SU-DHL-6 (cell line): ENCODE results near the gene ATOH7.
"Not testable (repeated sequence)": the region's sequence is repeated elsewhere in the genome, so short reads cannot be mapped to it uniquely, and the experiment has no call there.

Experiments
- H2AFZ ChIP-seq: fragments of 200-600 bp; sonication (generic); 2 replicates; pipeline ENCODE4 v1.6.1; 2014; ENCODE audit warnings: low read depth, mild to moderate bottlenecking, moderate library complexity, mixed read lengths, antibody characterized with exemption, low read length; ENCODE audit not compliant: severe bottlenecking
- H3F3A ChIP-seq: fragments of 200-600 bp; shearing (Covaris generic); 2 replicates; pipeline ENCODE4 v1.6.0; 2016; ENCODE audit warnings: antibody characterized with exemption, mild to moderate bottlenecking; ENCODE audit not compliant: insufficient read depth
- H3K27ac ChIP-seq: fragments of 200-600 bp; sonication (generic); 2 replicates; pipeline ENCODE4 v1.5.1; 2016; ENCODE audit warnings: low read depth, mild to moderate bottlenecking, low read length, moderate library complexity, mixed read lengths
- H3K27me3 ChIP-seq: fragments of 200-600 bp; sonication (generic), shearing (Covaris generic); 2 replicates; pipeline ENCODE4 v1.6.0; 2014; ENCODE audit warnings: mild to moderate bottlenecking, low read length
- H3K36me3 ChIP-seq: fragments of 200-600 bp; sonication (generic); 2 replicates; pipeline ENCODE4 v1.6.1; 2014; ENCODE audit warnings: mild to moderate bottlenecking, low read length, mixed read lengths
- H3K4me2 ChIP-seq: fragments of 300-600, 200-600 bp; shearing (Covaris generic), sonication (generic); 2 replicates; pipeline ENCODE4 v1.6.0; 2014; ENCODE audit warnings: low read length, low read depth, mild to moderate bottlenecking; ENCODE audit not compliant: poor library complexity, severe bottlenecking
- H3K4me3 ChIP-seq: fragments of 200-600 bp; sonication (generic); 2 replicates; pipeline ENCODE4 v1.5.1; 2014; ENCODE audit warnings: antibody characterized with exemption, low read length, mild to moderate bottlenecking, mixed read lengths; ENCODE audit not compliant: insufficient read depth, poor library complexity, severe bottlenecking
- H3K79me2 ChIP-seq: fragments of 200-600 bp; sonication (generic); 2 replicates; pipeline ENCODE4 v1.6.1; 2014; ENCODE audit warnings: mild to moderate bottlenecking, low read length, moderate library complexity; ENCODE audit not compliant: insufficient read depth
- H3K9ac ChIP-seq: fragments of 200-600 bp; sonication (generic); 2 replicates; pipeline ENCODE4 v1.7.0; 2014; ENCODE audit warnings: mild to moderate bottlenecking, low read length
- H3K9me2 ChIP-seq: fragments of 200-600 bp; sonication (generic); replicated peaks from 2 replicates; pipeline ENCODE4 v1.6.1; 2014; ENCODE audit warnings: low read length; ENCODE audit not compliant: insufficient read depth
- H3K9me3 ChIP-seq: fragments of 200-600 bp; sonication (generic); 2 replicates; pipeline ENCODE4 v1.6.1; 2014; ENCODE audit warnings: low read length, mixed read lengths; ENCODE audit not compliant: insufficient read depth
- H4K20me1 ChIP-seq: fragments of 200-600 bp; sonication (generic); 2 replicates; pipeline ENCODE4 v1.6.1; 2014; ENCODE audit warnings: low read depth, mild to moderate bottlenecking, antibody characterized with exemption, low read length, moderate library complexity, mixed read lengths
- CTCF ChIP-seq: fragments of 200-600 bp; sonication (generic); IDR thresholded peaks from one replicate; pipeline ENCODE4 v1.5.1; 2017; ENCODE audit warnings: antibody characterized with exemption, mild to moderate bottlenecking, low read length, moderate library complexity; ENCODE audit not compliant: insufficient read depth, poor library complexity, severe bottlenecking
- EZH2phosphoT487 ChIP-seq: fragments of 200-600 bp; sonication (generic), shearing (Covaris generic); conservative IDR thresholded peaks from 2 replicates; pipeline ENCODE4 v1.6.1; 2018; ENCODE audit warnings: mild to moderate bottlenecking, antibody characterized with exemption, low read length, moderate library complexity, mixed read lengths

ATOH7 gene

DNA sequence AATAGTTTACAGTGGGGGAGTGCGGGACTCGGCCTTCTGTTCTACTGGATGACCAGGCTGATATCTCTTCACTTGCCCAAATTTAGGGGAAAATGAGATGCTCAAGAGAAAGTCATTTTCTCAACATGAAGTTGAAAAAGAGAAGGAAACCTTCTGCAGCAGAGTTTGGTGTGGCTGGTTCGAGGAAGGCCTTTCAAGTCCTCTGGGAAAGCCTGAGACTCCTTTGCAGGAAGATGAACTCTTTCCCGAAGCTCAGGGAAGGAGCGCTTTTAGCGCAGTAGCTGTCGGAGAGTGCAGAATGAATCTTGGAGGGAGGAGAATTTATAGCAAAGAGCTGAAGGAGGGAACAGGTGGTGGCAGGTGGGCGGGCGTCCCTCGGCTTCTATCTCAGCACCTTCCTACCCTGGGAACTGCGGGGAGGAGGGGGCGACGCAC, at the start of gene ATOH7:
ATOH7 (minus strand) TSS at position 297 of the 435 bp plus-strand sequence. CDS start 436 bp downstream, outside the sequence.
- Histone ChIP-seq H3K4me3 (peak within 1 kb of the TSS; percentile 66), H3K9ac (peak within 1 kb of the TSS; percentile 73), H3K27ac (no peak within 1 kb of the TSS), H3K4me2 (peak within 1 kb of the TSS; percentile 84), H3K9me3 (no peaks in the 10 kb centered on the region), H3K9me2 (no peaks in the 10 kb centered on the region), H3K36me3 (no peaks in the 10 kb centered on the region), H2AFZ (peak within 1 kb of the TSS; percentile 100), H4K20me1 (no peaks in the 10 kb centered on the region), H3K79me2 (no peaks in the 10 kb centered on the region), H3F3A (no peaks in the 10 kb centered on the region), H3K27me3 (no peaks in the 10 kb centered on the region)
- TF ChIP-seq EZH2phosphoT487, result no peak
- TF ChIP-seq CTCF, result no peak

DNA sequence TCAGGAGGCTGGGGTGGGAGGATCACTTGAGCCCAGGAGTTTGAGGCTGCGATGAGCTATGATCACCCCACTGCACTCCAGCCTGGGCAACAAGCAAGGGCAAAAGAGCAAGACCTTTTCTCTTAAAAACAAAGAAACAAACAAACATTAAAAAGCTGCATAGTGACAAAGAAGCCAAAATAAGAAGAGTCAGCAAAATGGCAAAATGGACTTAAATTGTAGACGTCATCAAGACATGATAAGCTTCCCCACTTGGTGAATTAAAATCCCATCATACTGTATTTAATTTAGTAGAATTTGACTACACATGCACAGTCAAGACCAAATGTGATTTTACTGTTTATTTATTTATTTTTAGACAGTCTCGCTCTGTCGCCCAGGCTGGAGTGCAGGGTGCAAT, 48.8 kb upstream of the ATOH7 start:
- Histone ChIP-seq H3K27ac (no peak overlapping the region), H4K20me1 (no peaks in the 10 kb centered on the region), H3K27me3 (no peaks in the 10 kb centered on the region), H3K4me2 (no peak overlapping the region), H3K36me3 (no peaks in the 10 kb centered on the region), H2AFZ (no peak overlapping the region), H3F3A (no peaks in the 10 kb centered on the region), H3K4me3 (no peak overlapping the region), H3K79me2 (no peaks in the 10 kb centered on the region), H3K9me3 (peaks cover 19% of the 10 kb centered on the region; the same call in 1 of the 2 replicates), H3K9me2 (no peaks in the 10 kb centered on the region), H3K9ac (no peak overlapping the region)
- no peak for TF ChIP-seq CTCF

- H3F3A ChIP-seq, result not testable (repeated sequence)
- H3K9me3 ChIP-seq, result peaks cover 19% of the 10 kb centered on the region; the same call in 1 of the 2 replicates
Observed at GRCh38 chr10:68278906-68279753, 47.2 kb upstream of the ATOH7 start.

GRCh38 chr10:68277814-68278213, 45.9 kb upstream of the ATOH7 start:
- not testable (repeated sequence) for H3K36me3 ChIP-seq, H3K4me3 ChIP-seq, H3K27me3 ChIP-seq, H3K9ac ChIP-seq, H3K79me2 ChIP-seq, H3K4me2 ChIP-seq, H3F3A ChIP-seq, H3K9me2 ChIP-seq, H4K20me1 ChIP-seq, H2AFZ ChIP-seq, H3K27ac ChIP-seq
- peaks cover 19% of the 10 kb centered on the region; the same call in 1 of the 2 replicates for H3K9me3 ChIP-seq

More at GRCh38 chr10:68278906-68279753, 47.2 kb upstream of the ATOH7 start:
- not testable (repeated sequence) for H3K27me3 ChIP-seq, H3K79me2 ChIP-seq, H3K4me3 ChIP-seq, H3K4me2 ChIP-seq, H3K27ac ChIP-seq, H3K9ac ChIP-seq, H3K36me3 ChIP-seq, H4K20me1 ChIP-seq, H2AFZ ChIP-seq, H3K9me2 ChIP-seq
